Parathyroid adenoma (tissue), 2 donors: ENCODE data around the gene GSX1.

ENCODE experiments used
- H2AFZ ChIP-seq: fragments of 300-600 bp; sonication (generic); one replicate; pipeline ENCODE4 v1.7.0; 2017; ENCODE audit warnings: antibody characterized with exemption, mild to moderate bottlenecking
- H3K27ac ChIP-seq: fragments of 300-600 bp; sonication (generic); one replicate; pipeline ENCODE4 v1.7.0; 2017
- H3K27me3 ChIP-seq: fragments of 300-600 bp; sonication (generic); one replicate; pipeline ENCODE4 v1.7.0; 2017; ENCODE audit warnings: low read length; ENCODE audit not compliant: control insufficient read depth, insufficient read depth
- H3K36me3 ChIP-seq: fragments of 300-600 bp; sonication (generic); one replicate; pipeline ENCODE4 v1.7.0; 2017; ENCODE audit warnings: low read length; ENCODE audit not compliant: control insufficient read depth, insufficient read depth
- H3K4me1 ChIP-seq: fragments of 300-600 bp; sonication (generic); one replicate; pipeline ENCODE4 v1.7.0; 2017; ENCODE audit warnings: control low read depth
- H3K4me2 ChIP-seq: fragments of 300-600 bp; sonication (generic); one replicate; pipeline ENCODE4 v1.7.0; 2017; ENCODE audit warnings: low read length
- H3K4me3 ChIP-seq: fragments of 300-600 bp; sonication (generic); one replicate; pipeline ENCODE4 v1.7.0; 2017; ENCODE audit warnings: low read depth, low read length
- H3K79me2 ChIP-seq: fragments of 300-600 bp; sonication (generic); one replicate; pipeline ENCODE4 v1.7.0; 2017; ENCODE audit warnings: control low read depth
- H3K9ac ChIP-seq: fragments of 300-600 bp; sonication (generic); one replicate; pipeline ENCODE4 v1.7.0; 2017; ENCODE audit warnings: mild to moderate bottlenecking
- H3K9me3 ChIP-seq: fragments of 300-600 bp; sonication (generic); one replicate; pipeline ENCODE4 v1.7.0; 2017; ENCODE audit warnings: low read length; ENCODE audit not compliant: control insufficient read depth
- TF ChIP-seq, protein P1 (sequence below): fragments of 300-600 bp; sonication (generic); IDR thresholded peaks from one replicate; pipeline ENCODE4 v1.7.0; 2017; ENCODE audit warnings: antibody characterized with exemption, mild to moderate bottlenecking
- donor health status: primary hyperparathyroidism.

GSX1 gene

DNA sequence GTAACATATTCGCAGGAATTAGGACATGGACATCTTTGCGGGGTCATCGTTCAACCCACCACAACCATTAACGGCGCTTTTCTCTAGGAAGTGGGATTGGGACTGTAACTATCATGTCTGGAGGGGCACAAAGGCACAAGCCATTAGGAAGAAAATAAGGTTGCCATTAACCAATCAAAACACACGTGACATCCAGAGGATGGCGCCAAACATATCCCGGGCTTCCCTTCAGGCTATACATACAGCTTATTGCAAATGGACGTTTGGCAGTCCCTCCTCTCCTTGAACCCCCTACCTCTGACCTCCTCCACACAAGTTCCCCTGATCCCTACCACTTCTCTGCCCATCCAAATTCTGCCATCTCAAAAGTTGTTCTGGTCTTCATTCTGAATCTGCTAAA, 26.6 kb upstream of the GSX1 start:
- H3K4me2 ChIP-seq: no peak overlapping the region
- H2AFZ ChIP-seq: no peak overlapping the region
- H3K27ac ChIP-seq: no peak overlapping the region
- TF ChIP-seq, protein P1, sequence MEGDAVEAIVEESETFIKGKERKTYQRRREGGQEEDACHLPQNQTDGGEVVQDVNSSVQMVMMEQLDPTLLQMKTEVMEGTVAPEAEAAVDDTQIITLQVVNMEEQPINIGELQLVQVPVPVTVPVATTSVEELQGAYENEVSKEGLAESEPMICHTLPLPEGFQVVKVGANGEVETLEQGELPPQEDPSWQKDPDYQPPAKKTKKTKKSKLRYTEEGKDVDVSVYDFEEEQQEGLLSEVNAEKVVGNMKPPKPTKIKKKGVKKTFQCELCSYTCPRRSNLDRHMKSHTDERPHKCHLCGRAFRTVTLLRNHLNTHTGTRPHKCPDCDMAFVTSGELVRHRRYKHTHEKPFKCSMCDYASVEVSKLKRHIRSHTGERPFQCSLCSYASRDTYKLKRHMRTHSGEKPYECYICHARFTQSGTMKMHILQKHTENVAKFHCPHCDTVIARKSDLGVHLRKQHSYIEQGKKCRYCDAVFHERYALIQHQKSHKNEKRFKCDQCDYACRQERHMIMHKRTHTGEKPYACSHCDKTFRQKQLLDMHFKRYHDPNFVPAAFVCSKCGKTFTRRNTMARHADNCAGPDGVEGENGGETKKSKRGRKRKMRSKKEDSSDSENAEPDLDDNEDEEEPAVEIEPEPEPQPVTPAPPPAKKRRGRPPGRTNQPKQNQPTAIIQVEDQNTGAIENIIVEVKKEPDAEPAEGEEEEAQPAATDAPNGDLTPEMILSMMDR: no peak
- H3K9me3 ChIP-seq: no peaks in the 10 kb centered on the region
- H3K9ac ChIP-seq: no peak overlapping the region
- no peaks in the 10 kb centered on the region for H3K36me3 ChIP-seq
- no peaks in the 10 kb centered on the region for H3K4me1 ChIP-seq
- H3K27me3 ChIP-seq: no peaks in the 10 kb centered on the region
- no peaks in the 10 kb centered on the region for H3K79me2 ChIP-seq
- H3K4me3 ChIP-seq: no peak overlapping the region

DNA sequence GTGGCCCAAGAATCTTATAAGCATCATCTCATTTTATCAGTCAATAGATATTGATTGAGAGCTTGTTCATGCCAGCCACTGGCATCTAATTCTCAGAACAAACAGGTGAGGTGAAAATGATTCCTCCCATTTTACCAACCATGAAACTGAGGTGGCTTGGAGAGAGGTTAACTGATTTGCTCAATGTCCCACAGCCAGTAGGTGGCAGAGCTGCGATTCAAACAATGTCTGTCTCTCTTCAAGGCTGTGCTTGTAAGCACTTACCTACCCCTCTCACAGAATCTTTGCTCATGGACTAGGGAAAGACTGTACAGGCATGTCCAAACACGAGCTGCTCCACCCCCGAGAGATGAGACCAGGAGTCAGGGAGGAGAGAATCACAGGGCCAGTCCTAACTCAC, 21.5 kb upstream of the GSX1 start:
- TF ChIP-seq, protein P1: no peak
- Histone ChIP-seq H2AFZ (no peak overlapping the region), H3K9ac (no peak overlapping the region), H3K27me3 (no peaks in the 10 kb centered on the region), H3K9me3 (no peaks in the 10 kb centered on the region), H3K4me1 (no peaks in the 10 kb centered on the region), H3K79me2 (no peaks in the 10 kb centered on the region), H3K27ac (no peak overlapping the region), H3K36me3 (no peaks in the 10 kb centered on the region), H3K4me3 (no peak overlapping the region), H3K4me2 (no peak overlapping the region)

DNA sequence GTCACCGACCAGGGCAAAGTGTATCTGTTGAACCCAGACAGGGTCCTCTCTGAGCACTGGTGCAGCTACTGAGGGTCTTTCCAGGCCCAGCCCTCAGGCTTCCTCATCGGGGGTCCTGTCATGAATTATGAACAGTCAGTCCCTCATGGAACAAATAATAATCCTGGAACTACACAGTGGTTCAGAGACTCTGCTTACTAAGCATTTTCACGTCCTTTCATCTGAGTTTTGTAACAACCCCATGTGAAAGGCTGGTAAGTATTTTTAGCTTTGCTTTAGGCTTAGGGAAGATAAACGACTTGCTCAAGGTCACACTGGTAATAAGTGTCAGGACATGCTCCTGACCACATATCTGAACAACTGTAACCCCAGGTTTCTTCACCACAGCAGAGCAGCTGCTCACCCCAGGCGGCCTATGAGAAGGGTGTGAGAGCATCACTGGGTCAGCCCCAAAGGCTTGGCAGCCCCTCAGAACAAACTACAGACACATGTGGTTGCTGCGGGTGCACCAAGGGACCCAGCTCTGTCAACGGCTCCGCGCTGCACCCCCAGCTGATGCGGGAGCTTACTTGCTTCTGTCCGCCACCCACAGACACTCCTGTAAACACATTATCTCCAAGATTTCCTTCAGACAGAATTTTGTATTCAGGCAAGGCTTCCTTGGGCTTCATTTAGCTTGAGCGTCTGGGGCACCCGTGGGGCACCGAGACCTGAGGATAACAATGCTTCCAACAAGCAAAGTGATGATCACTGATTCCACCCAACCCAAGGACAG, 19.4 kb upstream of the GSX1 start:
- Histone ChIP-seq H3K9me3 (no peaks in the 10 kb centered on the region), H3K27ac (no peak overlapping the region), H3K4me2 (no peak overlapping the region), H3K79me2 (no peaks in the 10 kb centered on the region), H3K4me1 (no peaks in the 10 kb centered on the region), H3K27me3 (no peaks in the 10 kb centered on the region), H3K4me3 (no peak overlapping the region), H3K9ac (no peak overlapping the region), H3K36me3 (no peaks in the 10 kb centered on the region), H2AFZ (no peak overlapping the region)
- TF ChIP-seq, protein P1: no peak

DNA sequence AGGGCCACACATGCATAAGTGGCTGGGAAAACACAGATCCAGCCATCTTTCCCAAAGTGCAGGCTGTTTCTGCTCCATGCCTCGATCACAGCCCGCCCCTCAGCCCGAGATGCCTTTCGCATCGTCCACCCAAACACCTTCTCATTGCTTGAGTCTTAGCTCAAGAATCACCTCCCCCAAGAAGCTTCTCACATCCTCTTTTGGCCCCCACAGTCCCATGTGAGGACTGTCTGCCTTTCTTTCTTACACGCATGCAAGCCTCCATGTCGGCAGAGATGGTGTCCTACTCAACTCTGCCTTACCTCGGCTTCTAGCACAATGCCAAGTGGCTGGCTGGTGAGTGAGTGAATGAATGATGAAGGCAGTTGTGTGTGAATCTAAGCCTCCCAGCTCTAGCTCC, 18.1 kb upstream of the GSX1 start:
- no peaks in the 10 kb centered on the region for H3K36me3 ChIP-seq
- no peak overlapping the region for H3K9ac ChIP-seq
- H3K4me3 ChIP-seq: no peak overlapping the region
- H3K27ac ChIP-seq: no peak overlapping the region
- no peaks in the 10 kb centered on the region for H3K27me3 ChIP-seq
- H3K9me3 ChIP-seq: no peaks in the 10 kb centered on the region
- TF ChIP-seq, protein P1: no peak
- no peaks in the 10 kb centered on the region for H3K4me1 ChIP-seq
- no peaks in the 10 kb centered on the region for H3K79me2 ChIP-seq
- no peak overlapping the region for H2AFZ ChIP-seq
- H3K4me2 ChIP-seq: no peak overlapping the region

DNA sequence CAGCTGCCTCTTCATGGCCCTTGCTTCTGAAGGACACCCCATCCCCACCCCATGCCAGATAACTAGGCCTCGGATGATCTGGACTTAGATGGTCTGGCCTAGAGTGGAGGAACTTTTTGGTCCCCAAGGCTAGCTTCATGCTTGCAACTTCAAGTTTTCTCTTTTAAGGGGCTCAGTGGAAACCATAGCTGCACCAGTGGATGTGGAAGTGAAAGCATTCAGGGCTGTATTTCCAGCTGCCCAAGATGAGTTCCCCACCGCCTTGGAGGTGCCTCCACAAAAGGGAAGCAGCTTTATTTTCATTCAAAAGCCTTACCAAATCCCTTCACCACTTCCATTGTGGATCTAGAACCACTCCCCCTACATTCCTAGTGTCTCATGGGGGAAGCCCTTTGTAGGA, 17.6 kb upstream of the GSX1 start:
- Histone ChIP-seq H3K4me2 (no peak overlapping the region), H3K36me3 (no peaks in the 10 kb centered on the region), H2AFZ (no peak overlapping the region), H3K27me3 (no peaks in the 10 kb centered on the region), H3K79me2 (no peaks in the 10 kb centered on the region), H3K27ac (no peak overlapping the region), H3K4me1 (no peaks in the 10 kb centered on the region), H3K4me3 (no peak overlapping the region), H3K9me3 (no peaks in the 10 kb centered on the region), H3K9ac (no peak overlapping the region)
- TF ChIP-seq, protein P1: no peak
